Caco-2 (cell line): ENCODE data around the gene DSCAML1. TPM values are rescaled to one million over a fixed set of nuclear protein-coding genes. Genes with fewer than 3 reads are reported as not detected.

Source experiments
- BruUV-seq: library from RNA; stranded (reverse); fragments of 400-500 nt; replicated peaks from 2 replicates; lab custom pipeline; 2021; lab: Mats Ljungman, UMichigan
- CTCF ChIA-PET: fragments of 300-600 bp; sonication (Branson Sonifier 250); formaldehyde crosslinking; loops from one replicate; lab custom pipeline; 2022; ENCODE audit warnings: antibody characterized with exemption; lab: Charles Lee
- POLR2A ChIA-PET: fragments of 300-600 bp; sonication (Branson Sonifier 250); formaldehyde crosslinking; loops from one replicate; lab custom pipeline; 2022; ENCODE audit warnings: antibody characterized with exemption; lab: Charles Lee
- DNase-seq, 2 experiments: peaks; one replicate each; pipeline versions ENCODE4 v3.0.0 to v3.0.0-alpha.2; 2020 to 2022
- H3K27me3 ChIP-seq: replicated peaks from 2 replicates; pipeline ENCODE4 v1.6.0; 2011; ENCODE audit warnings: low read length; ENCODE audit not compliant: control insufficient read depth, insufficient read depth
- H3K36me3 ChIP-seq: 2 replicates; pipeline ENCODE4 v1.5.1; 2011; ENCODE audit warnings: low read length; ENCODE audit not compliant: control insufficient read depth, insufficient read depth
- H3K4me1 ChIP-seq: fragments of 250-450 bp; sonication (Bioruptor Pico); 2 replicates; pipeline ENCODE4 v1.5.1; 2020; ENCODE audit warnings: mild to moderate bottlenecking
- H3K4me3 ChIP-seq: 2 replicates; pipeline ENCODE4 v1.5.1; 2011; ENCODE audit warnings: low read depth, mild to moderate bottlenecking, control low read depth, low read length
- H3K9me3 ChIP-seq: fragments of 250-450 bp; sonication (Bioruptor Pico); 2 replicates; pipeline ENCODE4 v1.5.1; 2020; ENCODE audit warnings: mild to moderate bottlenecking, moderate library complexity
- H3K27ac Mint-ChIP-seq: one replicate; pipeline ENCODE4 v1.8.0; 2022; ENCODE audit warnings: mixed read lengths; ENCODE audit not compliant: unreplicated experiment
- H3K27me3 Mint-ChIP-seq: one replicate; pipeline ENCODE4 v1.8.0; 2022; ENCODE audit warnings: mixed read lengths; ENCODE audit not compliant: insufficient read depth, unreplicated experiment
- H3K36me3 Mint-ChIP-seq: one replicate; pipeline ENCODE4 v1.8.0; 2022; ENCODE audit warnings: mild to moderate bottlenecking, mixed read lengths; ENCODE audit not compliant: insufficient read depth, unreplicated experiment
- H3K4me1 Mint-ChIP-seq: one replicate; pipeline ENCODE4 v1.8.0; 2022; ENCODE audit warnings: low read depth, mixed read lengths; ENCODE audit not compliant: unreplicated experiment
- H3K4me3 Mint-ChIP-seq: one replicate; pipeline ENCODE4 v1.8.0; 2022; ENCODE audit warnings: mild to moderate bottlenecking, moderate library complexity, mixed read lengths; ENCODE audit not compliant: unreplicated experiment
- H3K9me3 Mint-ChIP-seq: one replicate; pipeline ENCODE4 v1.8.0; 2022; ENCODE audit warnings: mixed read lengths; ENCODE audit not compliant: unreplicated experiment
- intact Hi-C: fragments of 100-400 bp; cut with micrococcal nuclease; formaldehyde crosslinking; loops from one replicate; pipeline ENCODE4 v1.10.0; 2022; ENCODE audit not compliant: unreplicated experiment
- total RNA-seq: library from RNA; stranded (reverse); gene quantifications from 2 replicates; pipeline ENCODE4 v1.2.3, GENCODE V29; 2022
- TF ChIP-seq, protein P1 (sequence below), 2 experiments: fragments of 200-600 bp in 1 of 2; IDR thresholded peaks; 1 replicate in 1 of 2; 2 replicates in 1 of 2; pipeline versions ENCODE4 v1.5.1 to v1.8.0; 2011 to 2022; ENCODE audit warnings: antibody characterized with exemption in 1 of 2, control low read depth in 1 of 2, inconsistent platforms in 1 of 2, low read depth in 1 of 2, low read length in 1 of 2, mild to moderate bottlenecking in 1 of 2, moderate library complexity in 1 of 2; ENCODE audit not compliant: insufficient read depth in 1 of 2, severe bottlenecking in 1 of 2, unreplicated experiment in 1 of 2

Gene DSCAML1
- total RNA-seq, 1 experiment from 2014 or later, result not detected

DNA sequence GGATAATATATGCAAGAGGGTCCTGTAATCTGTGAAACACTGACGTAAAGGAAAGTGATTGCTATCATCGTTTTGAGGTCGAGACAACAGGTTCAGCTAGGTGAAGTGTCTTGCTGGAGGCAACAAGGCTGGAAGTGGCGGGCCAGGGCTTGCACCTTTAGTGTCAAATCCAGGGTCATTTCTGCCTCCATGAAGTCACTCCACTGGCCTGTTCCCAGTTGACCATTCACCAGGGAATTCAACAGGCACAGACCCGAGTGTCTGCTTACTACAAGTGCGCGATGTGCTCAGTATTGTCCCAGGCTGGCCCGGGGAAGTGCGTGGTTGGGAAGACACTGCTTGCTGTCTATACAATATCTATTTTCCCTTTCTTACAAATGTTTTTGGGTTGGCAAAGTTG lies 244.4 kb downstream of the DSCAML1 start:
- BruUV-seq, result no TSS peak
- no peaks in the 10 kb centered on the region; the same call in 1 of the 2 replicates for H3K27me3 ChIP-seq
- Mint-ChIP-seq H3K27me3 (peaks cover 24% of the 10 kb centered on the region), H3K36me3 (no peaks in the 10 kb centered on the region), H3K9me3 (no peaks in the 10 kb centered on the region), H3K27ac (no peak overlapping the region), H3K4me1 (no peaks in the 10 kb centered on the region), H3K4me3 (no peak overlapping the region)
- ChIA-PET POLR2A (no interaction called here), CTCF (no interaction called here)
- no peaks in the 10 kb centered on the region for H3K4me1 ChIP-seq
- H3K36me3 ChIP-seq, result no peaks in the 10 kb centered on the region
- H3K4me3 ChIP-seq, result no peak overlapping the region
- TF ChIP-seq, protein P1, sequence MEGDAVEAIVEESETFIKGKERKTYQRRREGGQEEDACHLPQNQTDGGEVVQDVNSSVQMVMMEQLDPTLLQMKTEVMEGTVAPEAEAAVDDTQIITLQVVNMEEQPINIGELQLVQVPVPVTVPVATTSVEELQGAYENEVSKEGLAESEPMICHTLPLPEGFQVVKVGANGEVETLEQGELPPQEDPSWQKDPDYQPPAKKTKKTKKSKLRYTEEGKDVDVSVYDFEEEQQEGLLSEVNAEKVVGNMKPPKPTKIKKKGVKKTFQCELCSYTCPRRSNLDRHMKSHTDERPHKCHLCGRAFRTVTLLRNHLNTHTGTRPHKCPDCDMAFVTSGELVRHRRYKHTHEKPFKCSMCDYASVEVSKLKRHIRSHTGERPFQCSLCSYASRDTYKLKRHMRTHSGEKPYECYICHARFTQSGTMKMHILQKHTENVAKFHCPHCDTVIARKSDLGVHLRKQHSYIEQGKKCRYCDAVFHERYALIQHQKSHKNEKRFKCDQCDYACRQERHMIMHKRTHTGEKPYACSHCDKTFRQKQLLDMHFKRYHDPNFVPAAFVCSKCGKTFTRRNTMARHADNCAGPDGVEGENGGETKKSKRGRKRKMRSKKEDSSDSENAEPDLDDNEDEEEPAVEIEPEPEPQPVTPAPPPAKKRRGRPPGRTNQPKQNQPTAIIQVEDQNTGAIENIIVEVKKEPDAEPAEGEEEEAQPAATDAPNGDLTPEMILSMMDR (IDR thresholded peaks at IDR 0.05; ENCODE audit: insufficient read depth in 1 of 2, low read depth in 1 of 2, low read length in 1 of 2, severe bottlenecking in 1 of 2, unreplicated experiment in 1 of 2), result no peak
- intact Hi-C loops, result no loop called here
- no peak for DNase-seq
- H3K9me3 ChIP-seq, result no peaks in the 10 kb centered on the region

DNA sequence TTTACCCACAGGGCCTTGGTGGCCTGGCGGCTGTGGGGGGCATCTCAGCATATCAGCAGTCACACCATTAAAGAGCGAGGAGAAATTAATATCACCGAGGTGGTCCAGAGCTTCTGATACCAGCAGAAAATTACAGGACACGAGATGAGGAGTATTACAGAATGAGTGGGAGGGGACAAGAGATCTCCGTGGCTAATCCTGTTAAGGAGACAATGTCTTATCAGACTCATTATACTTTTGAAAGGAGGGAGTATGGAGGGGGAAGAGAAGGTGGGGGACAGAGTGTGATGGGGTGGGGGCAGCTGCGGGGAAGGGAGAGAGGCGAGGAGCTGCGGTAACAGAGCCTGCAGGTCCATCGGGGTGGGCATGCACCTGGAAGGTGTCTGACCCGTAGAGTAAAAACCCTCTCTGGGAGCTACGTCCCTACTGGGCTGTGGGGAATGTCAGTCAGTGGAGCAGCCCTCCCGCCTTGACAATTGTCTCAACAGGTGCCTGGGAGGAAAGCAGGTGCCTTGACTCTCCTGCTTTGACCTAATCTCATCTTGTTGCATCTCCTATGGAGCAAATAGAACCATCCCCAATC lies 245.2 kb downstream of the DSCAML1 start:
- no peaks in the 10 kb centered on the region for H3K4me1 Mint-ChIP-seq
- BruUV-seq, result no TSS peak
- no peak overlapping the region for H3K4me3 ChIP-seq
- no peak for DNase-seq
- no peaks in the 10 kb centered on the region for H3K9me3 ChIP-seq
- no peaks in the 10 kb centered on the region for H3K36me3 Mint-ChIP-seq
- H3K27me3 ChIP-seq, result no peaks in the 10 kb centered on the region; the same call in 1 of the 2 replicates
- ChIA-PET POLR2A (no interaction called here), CTCF (no interaction called here)
- no peaks in the 10 kb centered on the region for H3K9me3 Mint-ChIP-seq
- H3K27ac Mint-ChIP-seq, result no peak overlapping the region
- TF ChIP-seq, protein P1 (IDR thresholded peaks at IDR 0.05; ENCODE audit: insufficient read depth in 1 of 2, low read depth in 1 of 2, low read length in 1 of 2, severe bottlenecking in 1 of 2, unreplicated experiment in 1 of 2), result no peak
- H3K4me1 ChIP-seq, result no peaks in the 10 kb centered on the region
- intact Hi-C loops, result no loop called here
- H3K4me3 Mint-ChIP-seq, result no peak overlapping the region
- H3K36me3 ChIP-seq, result no peaks in the 10 kb centered on the region
- peaks cover 21% of the 10 kb centered on the region for H3K27me3 Mint-ChIP-seq

GRCh38 chr11:117550466-117550865 lies 246.6 kb downstream of the DSCAML1 start:
- H3K36me3 ChIP-seq, result no peaks in the 10 kb centered on the region
- no peak overlapping the region for H3K4me3 Mint-ChIP-seq
- H3K4me3 ChIP-seq, result no peak overlapping the region
- no TSS peak for BruUV-seq
- no peaks in the 10 kb centered on the region for H3K4me1 Mint-ChIP-seq
- CTCF ChIA-PET, result interaction anchor here (2.2 kb wide), 1 partner anchor 124 kb away, joined by 7 read pairs; no protein-coding TSS in a partner anchor
- H3K27me3 Mint-ChIP-seq, result peaks cover 14% of the 10 kb centered on the region
- no peaks in the 10 kb centered on the region for H3K9me3 ChIP-seq
- no peak overlapping the region for H3K27ac Mint-ChIP-seq
- H3K4me1 ChIP-seq, result no peaks in the 10 kb centered on the region
- POLR2A ChIA-PET, result no interaction called here
- DNase-seq, result no peak
- intact Hi-C loops, result no loop called here
- no peaks in the 10 kb centered on the region; the same call in 1 of the 2 replicates for H3K27me3 ChIP-seq
- TF ChIP-seq, protein P1 (IDR thresholded peaks at IDR 0.05; ENCODE audit: insufficient read depth in 1 of 2, low read depth in 1 of 2, low read length in 1 of 2, severe bottlenecking in 1 of 2, unreplicated experiment in 1 of 2), result no peak
- no peaks in the 10 kb centered on the region for H3K9me3 Mint-ChIP-seq
- no peaks in the 10 kb centered on the region for H3K36me3 Mint-ChIP-seq
